Kidney (tissue), 14 donors: ENCODE results near the gene SYT1. TPM values are rescaled to one million over a fixed set of nuclear protein-coding genes. Genes with fewer than 3 reads are reported as not detected.
A peak's percentile ranks its signal among the peaks of the same experiment; 100 is the strongest.
"Not testable (repeated sequence)": the region's sequence is repeated elsewhere in the genome, so short reads cannot be mapped to it uniquely, and the experiment has no call there.

Experiments
- DNase-seq, 5 donors: peaks; one replicate each; pipeline ENCODE4 v3.0.0-alpha.2; 2013 to 2020
- FAIRE-seq: peaks from 2 replicates; lab custom pipeline; 2012; peaks lifted over from hg19 to GRCh38; lab: Jason Lieb, UNC
- H3K27ac ChIP-seq, 2 donors: one replicate each; pipeline ENCODE4 v1.7.0; 2013; ENCODE audit warnings: low read depth in 2 of 2, low read length in 2 of 2, inconsistent platforms in 1 of 2
- H3K27me3 ChIP-seq: one replicate; pipeline ENCODE4 v1.7.1; 2013; ENCODE audit warnings: low read length, inconsistent platforms; ENCODE audit not compliant: control insufficient read depth, insufficient read depth
- H3K36me3 ChIP-seq, 3 donors: one replicate each; pipeline versions ENCODE4 v1.7.0 to v1.7.1; 2013; ENCODE audit warnings: low read length in 3 of 3, control low read depth in 1 of 3, inconsistent platforms in 1 of 3; ENCODE audit not compliant: insufficient read depth in 3 of 3, control insufficient read depth in 2 of 3
- H3K4me1 ChIP-seq, 3 donors: one replicate each; pipeline versions ENCODE4 v1.7.0 to v1.7.1; 2013; ENCODE audit warnings: low read length in 3 of 3, inconsistent platforms in 1 of 3, low read depth in 1 of 3; ENCODE audit not compliant: control insufficient read depth in 2 of 3, insufficient read depth in 2 of 3
- H3K4me3 ChIP-seq, 3 donors: one replicate each; pipeline versions ENCODE4 v1.7.0 to v1.8.1; 2013; ENCODE audit warnings: low read length in 3 of 3, control low read depth in 1 of 3, inconsistent platforms in 1 of 3
- H3K9ac ChIP-seq, 3 donors: one replicate each; pipeline versions ENCODE4 v1.7.0 to v1.7.1; 2013; ENCODE audit warnings: low read length in 3 of 3, control low read depth in 1 of 3, inconsistent platforms in 1 of 3
- H3K9me3 ChIP-seq, 3 donors: one replicate each; pipeline versions ENCODE4 v1.7.0 to v1.7.1; 2013; ENCODE audit warnings: low read length in 3 of 3, control low read depth in 1 of 3, inconsistent platforms in 1 of 3; ENCODE audit not compliant: control insufficient read depth in 2 of 3, insufficient read depth in 1 of 3
- intact Hi-C: fragments of 100-400 bp; cut with DNase I; formaldehyde crosslinking; loops from one replicate; pipeline ENCODE4 v1.11.1; 2022
- polyA plus RNA-seq: library from polyadenylated mRNA; stranded (reverse); fragments of 350-450 nt; fragmentation: Illumina TruSeq; extraction: RNeasy Lipid Tissue Mini Kit (QIAGEN cat#74804); gene quantifications from one replicate; pipeline ENCODE4 v1.2.3, GENCODE V29; 2014; ENCODE audit warnings: low read depth, low replicate concordance; ENCODE audit not compliant: insufficient read depth
- total RNA-seq: library from RNA; stranded (reverse); fragmentation: NEBNext Ultra II Directional; extraction: Animal tissue kit (Norgen Biotek cat#: 25700); gene quantifications from one replicate; pipeline ENCODE4 v1.2.1, GENCODE V29; 2021
- TF ChIP-seq, protein P1 (sequence below): IDR thresholded peaks from 3 replicates; pipeline ENCODE4 v1.5.1; 2012; ENCODE audit warnings: mild to moderate bottlenecking, moderate library complexity, borderline replicate concordance; ENCODE audit not compliant: insufficient read depth; ENCODE audit errors: extremely low read depth
- donor health status: control.
- donor health status: control.
- donor health status: control.
- donor health status: control.
- donor health status: control.
- donor health status: DM: yes; HTN: yes; CAD: no.
- donor health status: Normal renal cell carcinoma (clear cell type).

The SYT1 gene
- total and polyA plus RNA-seq, 2 donors from 2014 or later, result 0.69 to 1.2 TPM

DNA sequence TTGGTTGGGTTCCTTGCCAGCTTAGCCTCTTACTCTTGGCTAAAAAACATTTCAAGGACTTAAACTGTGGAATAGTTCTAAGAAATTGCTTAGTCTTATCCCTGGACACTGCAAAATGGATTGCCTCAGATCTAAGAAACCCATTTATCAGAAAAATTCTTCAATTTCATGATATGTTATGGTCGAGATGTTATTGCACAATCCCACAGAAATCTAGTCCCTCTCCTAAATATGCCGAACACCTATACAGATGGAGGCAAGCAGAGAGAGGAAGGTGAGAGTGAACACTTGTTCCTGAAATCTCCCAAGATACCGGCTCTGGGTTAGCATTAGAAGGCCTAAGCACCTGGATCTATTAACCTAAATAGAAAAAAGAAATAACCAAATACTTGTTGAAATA, 559.0 kb downstream of the SYT1 start:
- no peaks in the 10 kb centered on the region for H3K9me3 ChIP-seq
- no peaks in the 10 kb centered on the region for H3K27me3 ChIP-seq
- DNase-seq (no peak), FAIRE-seq (no peak)
- TF ChIP-seq, protein P1, sequence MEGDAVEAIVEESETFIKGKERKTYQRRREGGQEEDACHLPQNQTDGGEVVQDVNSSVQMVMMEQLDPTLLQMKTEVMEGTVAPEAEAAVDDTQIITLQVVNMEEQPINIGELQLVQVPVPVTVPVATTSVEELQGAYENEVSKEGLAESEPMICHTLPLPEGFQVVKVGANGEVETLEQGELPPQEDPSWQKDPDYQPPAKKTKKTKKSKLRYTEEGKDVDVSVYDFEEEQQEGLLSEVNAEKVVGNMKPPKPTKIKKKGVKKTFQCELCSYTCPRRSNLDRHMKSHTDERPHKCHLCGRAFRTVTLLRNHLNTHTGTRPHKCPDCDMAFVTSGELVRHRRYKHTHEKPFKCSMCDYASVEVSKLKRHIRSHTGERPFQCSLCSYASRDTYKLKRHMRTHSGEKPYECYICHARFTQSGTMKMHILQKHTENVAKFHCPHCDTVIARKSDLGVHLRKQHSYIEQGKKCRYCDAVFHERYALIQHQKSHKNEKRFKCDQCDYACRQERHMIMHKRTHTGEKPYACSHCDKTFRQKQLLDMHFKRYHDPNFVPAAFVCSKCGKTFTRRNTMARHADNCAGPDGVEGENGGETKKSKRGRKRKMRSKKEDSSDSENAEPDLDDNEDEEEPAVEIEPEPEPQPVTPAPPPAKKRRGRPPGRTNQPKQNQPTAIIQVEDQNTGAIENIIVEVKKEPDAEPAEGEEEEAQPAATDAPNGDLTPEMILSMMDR, result no peak
- H3K27ac ChIP-seq, result peak overlapping the region; percentile 60 to 74
- H3K4me1 ChIP-seq, result peaks cover 13 to 47% (median 14%) of the 10 kb centered on the region in 3 donors
- H3K4me3 ChIP-seq, result no peak overlapping the region
- H3K36me3 ChIP-seq, result no peaks in the 10 kb centered on the region
- intact Hi-C loops, result no loop called here
- peak overlapping the region in 1 of 3 donors; percentile 0 for H3K9ac ChIP-seq

DNA sequence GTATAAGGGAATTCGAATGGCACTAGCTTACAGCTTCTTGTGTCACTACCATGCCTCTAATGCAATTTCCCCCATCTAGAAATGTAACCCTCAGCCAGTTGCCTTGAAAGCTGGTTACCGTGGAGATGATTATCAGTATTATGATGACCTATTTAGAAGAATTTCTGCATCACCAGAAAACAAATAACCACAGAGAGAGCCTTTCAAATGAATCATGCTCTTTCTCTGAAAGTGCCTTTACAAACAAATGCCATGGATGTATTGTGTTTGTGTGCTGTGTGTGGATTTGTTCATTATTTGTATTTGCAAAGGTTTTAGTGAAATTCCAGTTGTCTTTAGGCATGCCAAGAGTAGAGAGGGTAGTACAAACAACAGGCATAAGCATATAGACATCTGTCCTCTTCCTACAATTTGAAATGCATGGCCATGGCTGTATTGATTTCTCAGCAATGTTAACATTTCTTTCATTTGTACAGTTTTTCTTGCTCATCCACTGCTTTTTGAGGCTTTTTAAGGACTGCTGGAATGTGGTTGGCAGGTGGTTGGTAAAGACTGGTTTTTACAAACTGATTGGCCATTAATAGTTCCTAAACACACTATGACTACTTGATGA, 559.6 kb downstream of the SYT1 start:
- Histone ChIP-seq H3K4me3 (no peak overlapping the region), H3K27me3 (no peaks in the 10 kb centered on the region), H3K36me3 (no peaks in the 10 kb centered on the region), H3K9ac (no peak overlapping the region), H3K4me1 (peaks cover 13 to 47% (median 14%) of the 10 kb centered on the region in 3 donors), H3K9me3 (no peaks in the 10 kb centered on the region), H3K27ac (no peak overlapping the region)
- FAIRE-seq (no peak), DNase-seq (no peak)
- TF ChIP-seq, protein P1, result no peak
- intact Hi-C loops, result no loop called here

DNA sequence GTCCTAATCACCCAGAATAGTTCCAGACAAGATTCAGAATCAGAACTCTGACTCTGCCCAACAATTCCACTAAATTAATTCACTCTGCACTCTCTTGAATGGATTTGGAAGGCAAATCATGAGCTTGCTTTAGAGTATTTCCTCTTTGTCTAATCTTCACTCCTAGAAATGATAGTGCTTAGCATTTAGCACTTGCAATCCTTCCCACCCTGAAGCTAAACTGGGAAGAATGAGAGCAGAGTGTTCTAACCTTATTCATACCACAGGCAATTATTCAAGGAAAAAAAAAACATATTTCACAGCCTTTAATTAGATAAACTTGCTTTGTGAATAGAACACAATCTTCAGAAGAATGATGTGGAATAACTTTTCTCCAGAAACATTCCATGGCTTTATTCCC, 561.5 kb downstream of the SYT1 start:
- Histone ChIP-seq H3K9ac (no peak overlapping the region), H3K27ac (no peak overlapping the region), H3K27me3 (no peaks in the 10 kb centered on the region), H3K9me3 (no peaks in the 10 kb centered on the region), H3K4me3 (no peak overlapping the region), H3K36me3 (no peaks in the 10 kb centered on the region), H3K4me1 (peaks cover 6 to 35% (median 9%) of the 10 kb centered on the region in 3 donors)
- intact Hi-C loops, result no loop called here
- no peak for FAIRE-seq
- DNase-seq, result no peak
- TF ChIP-seq, protein P1, result no peak

DNA sequence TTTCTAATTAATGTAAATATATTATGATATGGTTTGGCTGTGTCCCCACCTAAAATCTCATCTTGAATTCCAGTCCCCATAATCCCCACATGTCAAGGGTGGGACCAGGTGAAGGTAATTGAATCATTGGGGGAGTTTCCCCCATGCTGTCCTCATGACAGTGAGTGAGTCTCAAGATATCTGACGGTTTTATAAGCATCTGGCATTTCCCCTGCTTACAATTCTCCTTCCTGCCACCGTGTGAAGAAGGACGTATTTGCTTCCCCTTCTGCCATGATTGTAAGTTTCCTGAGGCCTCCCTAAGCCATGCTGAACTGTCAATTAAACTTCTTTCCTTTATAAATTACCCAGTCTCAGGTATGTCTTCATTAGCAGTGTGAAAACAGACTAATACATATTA, 562.2 kb downstream of the SYT1 start:
- H3K27ac ChIP-seq, FAIRE-seq, H3K9me3 ChIP-seq, H3K4me3 ChIP-seq, intact Hi-C loops, H3K9ac ChIP-seq, DNase-seq, H3K36me3 ChIP-seq, H3K27me3 ChIP-seq: not testable (repeated sequence)
- H3K4me1 ChIP-seq, result peaks cover 6 to 29% (median 6%) of the 10 kb centered on the region in 3 donors
